Activated T-cell treated with anti-CD3 and anti-CD28 coated beads for 48 hours (primary cell): ENCODE data around the gene ALOX5AP.

Source experiments
- DNase-seq: peaks from one replicate; pipeline ENCODE4 v3.0.0-alpha.2; 2020; ENCODE audit warnings: low read depth

Gene ALOX5AP

GRCh38 chr13:30759748-30760147 lies 24.4 kb downstream of the ALOX5AP start:
- DNase-seq, result no peak

- no peak for DNase-seq
Observed at GRCh38 chr13:30762643-30763042, 27.3 kb downstream of the ALOX5AP start.

- DNase-seq, result no peak
Observed at GRCh38 chr13:30763786-30764413, 28.6 kb downstream of the ALOX5AP start.

- DNase-seq, result no peak
Observed at GRCh38 chr13:30766231-30766630, 30.9 kb downstream of the ALOX5AP start.

GRCh38 chr13:30770929-30771328 lies 35.6 kb downstream of the ALOX5AP start:
- no peak for DNase-seq

GRCh38 chr13:30773561-30773960 lies 38.2 kb downstream of the ALOX5AP start:
- DNase-seq, result no peak

- DNase-seq, result no peak
Observed at GRCh38 chr13:30774214-30774730, 38.9 kb downstream of the ALOX5AP start.

GRCh38 chr13:30776661-30777060 lies 41.3 kb downstream of the ALOX5AP start:
- DNase-seq, result no peak

GRCh38 chr13:30779016-30779415 lies 43.7 kb downstream of the ALOX5AP start:
- DNase-seq, result no peak

- no peak for DNase-seq
Observed at GRCh38 chr13:30779608-30780007, 44.3 kb downstream of the ALOX5AP start.

- no peak for DNase-seq
Observed at GRCh38 chr13:30780338-30780981, 45.1 kb downstream of the ALOX5AP start.

- no peak for DNase-seq
Observed at GRCh38 chr13:30785191-30785850, 50.0 kb downstream of the ALOX5AP start.

- no peak for DNase-seq
Observed at GRCh38 chr13:30786648-30787047, 51.3 kb downstream of the ALOX5AP start.

- no peak for DNase-seq
Observed at GRCh38 chr13:30787738-30788525, 52.6 kb downstream of the ALOX5AP start.

GRCh38 chr13:30789166-30789862 lies 54.0 kb downstream of the ALOX5AP start:
- no peak for DNase-seq

GRCh38 chr13:30790592-30790991 lies 55.2 kb downstream of the ALOX5AP start:
- no peak for DNase-seq

GRCh38 chr13:30791354-30792001 lies 56.1 kb downstream of the ALOX5AP start:
- DNase-seq, result no peak

- no peak for DNase-seq
Observed at GRCh38 chr13:30792285-30793000, 57.1 kb downstream of the ALOX5AP start.

- DNase-seq, result no peak
Observed at GRCh38 chr13:30796132-30796572, 60.8 kb downstream of the ALOX5AP start.
